GM12878 (cell line): ENCODE results near the gene BICC1. TPM values are rescaled to one million over a fixed set of nuclear protein-coding genes. Genes with fewer than 3 reads are reported as not detected.

Source experiments
- ATAC-seq: fragments of 200-7000 bp; cut with Tn5 transposase; 3 replicates; pipeline ENCODE4 v1.9.1; 2020; ENCODE audit warnings: mild to moderate bottlenecking, moderate library complexity
- BruUV-seq: library from RNA; stranded (reverse); fragments of 400-500 nt; replicated peaks from 2 replicates; lab custom pipeline; 2021; lab: Mats Ljungman, UMichigan
- CTCF ChIA-PET: fragments of 300-600 bp; sonication (Branson Sonifier 250); formaldehyde crosslinking; extraction: SDS; loops from one replicate; lab custom pipeline; 2021; ENCODE audit warnings: inconsistent platforms; lab: Yijun Ruan, JAX
- POLR2A ChIA-PET: fragments of 350-600 bp; formaldehyde crosslinking; extraction: SDS; loops from one replicate; lab custom pipeline; 2021; ENCODE audit warnings: inconsistent platforms; lab: Charles Lee
- RAD21 ChIA-PET: fragments of 300-600 bp; sonication (Branson Sonifier 250); formaldehyde crosslinking; loops from one replicate; lab custom pipeline; 2023; ENCODE audit warnings: antibody characterized with exemption; ENCODE audit not compliant: unreplicated experiment; lab: Charles Lee
- SMC1A ChIA-PET: fragments of 300-600 bp; sonication (Branson Sonifier 250); formaldehyde crosslinking; loops from one replicate; lab custom pipeline; 2023; ENCODE audit not compliant: unreplicated experiment, uncharacterized antibody; lab: Charles Lee
- DNase-seq: peaks from one replicate; pipeline ENCODE4 v3.0.0-alpha.2; 2011; ENCODE audit warnings: low read depth, low spot score
- FAIRE-seq: peaks from 3 replicates; lab custom pipeline; 2011; peaks lifted over from hg19 to GRCh38; lab: Jason Lieb, UNC
- H2AFZ ChIP-seq: 2 replicates; pipeline ENCODE4 v1.6.0; 2011; ENCODE audit warnings: low read depth, low read length, control low read depth; ENCODE audit not compliant: control insufficient read depth
- H3K27ac ChIP-seq: 2 replicates; pipeline ENCODE4 v1.5.1; 2011; ENCODE audit warnings: control low read depth; ENCODE audit not compliant: control insufficient read depth, insufficient read depth
- H3K27me3 ChIP-seq, 2 experiments: replicated peaks in 1 of 2; 2 replicates each; pipeline versions ENCODE4 v1.6.0 to v1.6.1; 2011; ENCODE audit warnings: low read length in 1 of 2; ENCODE audit not compliant: control insufficient read depth in 2 of 2, insufficient read depth in 2 of 2
- H3K36me3 ChIP-seq, 2 experiments: 2 replicates each; pipeline ENCODE4 v1.5.1; 2011; ENCODE audit warnings: low read length in 1 of 2; ENCODE audit not compliant: control insufficient read depth in 2 of 2, insufficient read depth in 2 of 2
- H3K4me1 ChIP-seq: 2 replicates; pipeline ENCODE4 v1.6.1; 2011; ENCODE audit warnings: mild to moderate bottlenecking, low read length, moderate library complexity, mixed read lengths; ENCODE audit not compliant: control insufficient read depth, insufficient read depth
- H3K4me2 ChIP-seq: 2 replicates; pipeline ENCODE4 v1.6.0; 2011; ENCODE audit warnings: control low read depth; ENCODE audit not compliant: control insufficient read depth, insufficient read depth
- H3K4me3 ChIP-seq: fragments of 200-600 bp; sonication (generic); 2 replicates; pipeline ENCODE4 v1.5.1; 2016
- H3K79me2 ChIP-seq: 2 replicates; pipeline ENCODE4 v1.6.0; 2011; ENCODE audit warnings: low read length; ENCODE audit not compliant: control insufficient read depth, insufficient read depth
- H3K9ac ChIP-seq: 2 replicates; pipeline ENCODE4 v1.8.0; 2011; ENCODE audit warnings: low read length, control low read depth, mixed read lengths; ENCODE audit not compliant: control insufficient read depth, insufficient read depth
- H3K9me3 ChIP-seq: replicated peaks from 3 replicates; pipeline ENCODE4 v1.5.1; 2011; ENCODE audit warnings: mild to moderate bottlenecking, low read length; ENCODE audit not compliant: control insufficient read depth, insufficient read depth
- H4K20me1 ChIP-seq: 2 replicates; pipeline ENCODE4 v1.6.0; 2011; ENCODE audit not compliant: control insufficient read depth, insufficient read depth
- FOS ChIP-seq: IDR thresholded peaks from 3 replicates; pipeline ENCODE4 v1.6.1; 2011; ENCODE audit warnings: borderline replicate concordance; ENCODE audit not compliant: insufficient read length; ENCODE audit errors: extremely low read depth
- GATAD2B ChIP-seq: fragments of 450-650 bp; conservative IDR thresholded peaks from 2 replicates; pipeline ENCODE4 v1.6.1; 2017; ENCODE audit warnings: low read depth, mild to moderate bottlenecking, moderate library complexity
- MTA3 ChIP-seq: IDR thresholded peaks from 2 replicates; pipeline ENCODE4 v1.6.1; 2012; ENCODE audit warnings: low read length, inconsistent platforms, borderline replicate concordance
- NR2F1 ChIP-seq: fragments of 450-650 bp; conservative IDR thresholded peaks from 2 replicates; pipeline ENCODE4 v1.6.1; 2017; ENCODE audit warnings: mild to moderate bottlenecking
- POLR2AphosphoS2 ChIP-seq: IDR thresholded peaks from 2 replicates; pipeline ENCODE4 v1.6.1; 2011; ENCODE audit warnings: low read depth, mild to moderate bottlenecking, low read length, improper control_type of control experiment, moderate library complexity
- RFX5 ChIP-seq: IDR thresholded peaks from 2 replicates; pipeline ENCODE4 v1.6.1; 2011; ENCODE audit warnings: low read depth, low read length, improper control_type of control experiment
- RUNX3 ChIP-seq: IDR thresholded peaks from 2 replicates; pipeline ENCODE4 v1.6.1; 2012; ENCODE audit warnings: low read length, inconsistent platforms
- TARDBP ChIP-seq: IDR thresholded peaks from 2 replicates; pipeline ENCODE4 v1.6.1; 2016; ENCODE audit warnings: borderline replicate concordance
- TCF3 ChIP-seq: IDR thresholded peaks from 2 replicates; pipeline ENCODE4 v1.6.1; 2012; ENCODE audit warnings: low read depth, mild to moderate bottlenecking, low read length, borderline replicate concordance; ENCODE audit not compliant: insufficient read depth
- WGBS: methylation state at CpG from one replicate; pipeline ENCODE4 v1.1.6; 2016; ENCODE audit warnings: low lambda C conversion rate; ENCODE audit not compliant: insufficient replicate concordance, insufficient coverage; ENCODE audit errors: missing lambda C conversion rate; 5-methylcytosine and 5-hydroxymethylcytosine counted together
- in situ Hi-C: fragments of 300-500 bp; cut with MboI; formaldehyde crosslinking; loops from 9 replicates; pipeline ENCODE4 v1.14.3; 2018; ENCODE audit warnings: mixed read lengths
- intact Hi-C: fragments of 100-400 bp; cut with micrococcal nuclease; formaldehyde crosslinking; loops from one replicate; pipeline ENCODE4 v1.14.2; 2022; ENCODE audit not compliant: unreplicated experiment
- polyA plus RNA-seq, 11 experiments: library from polyadenylated mRNA; depleted of rRNA in 4 of 11; unstranded in 6 of 11; stranded (reverse) in 5 of 11; fragments of >200 nt; fragmentation: Nextera tagmentation in 4 of 11; fragmentation: Illumina TruSeq in 1 of 11; extraction: Ambion mirVana in 4 of 11; extraction: Trizol in 1 of 11; gene quantifications; 1 replicate in 1 of 11; 2 replicates in 10 of 11; pipeline versions ENCODE4 v1.2.1 to v1.2.3, GENCODE V29; 2011 to 2016; ENCODE audit warnings: inconsistent platforms in 2 of 11, missing spikeins in 2 of 11, low read depth in 1 of 11
- total RNA-seq, 4 experiments: library from RNA; depleted of rRNA in 3 of 4; stranded (reverse); fragments of >200 nt in 3 of 4; fragmentation: Illumina TruSeq in 1 of 4; extraction: Trizol in 1 of 4; gene quantifications; 2 replicates each; pipeline versions ENCODE4 v1.2.1 to v1.2.3, GENCODE V29; 2013 to 2021

BICC1 gene
- total and polyA plus RNA-seq, 10 of the 15 experiments (the other 5 are each of a cell fraction or from before 2014, with no cell fraction given) = 0.01 to 0.10 (median 0.04) TPM; not detected in 5

DNA sequence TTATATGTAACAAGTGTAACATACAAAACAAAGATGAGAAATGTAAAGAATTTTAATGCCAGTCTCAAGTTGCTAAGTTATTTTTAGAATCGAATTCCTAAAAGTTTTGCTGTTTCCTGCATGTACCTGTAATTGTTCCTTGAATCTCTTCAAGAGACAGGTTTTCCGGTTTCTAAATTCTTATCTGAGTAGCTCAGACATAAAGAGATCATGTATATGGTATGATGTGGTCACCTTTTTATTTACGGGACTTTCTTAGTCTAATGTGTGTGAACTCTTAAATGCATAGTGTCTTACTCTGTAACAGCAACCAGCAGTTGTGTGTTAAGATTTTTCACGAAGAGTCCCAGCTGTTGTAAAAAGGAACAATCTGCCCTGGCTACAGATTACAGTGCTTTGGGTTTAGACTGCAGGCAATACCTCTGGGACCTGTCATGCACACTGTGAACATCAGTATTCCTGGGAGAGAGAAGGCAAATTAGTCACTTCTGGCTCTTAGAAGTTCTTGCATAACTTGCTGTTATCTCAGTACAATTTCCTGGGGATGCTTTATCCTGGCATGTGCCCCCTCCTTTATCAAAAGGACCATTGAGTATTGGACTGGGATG lies 263.4 kb downstream of the BICC1 start (continued):
- TF ChIP-seq GATAD2B (no peak), RFX5 (no peak), NR2F1 (no peak), TCF3 (no peak)

DNA sequence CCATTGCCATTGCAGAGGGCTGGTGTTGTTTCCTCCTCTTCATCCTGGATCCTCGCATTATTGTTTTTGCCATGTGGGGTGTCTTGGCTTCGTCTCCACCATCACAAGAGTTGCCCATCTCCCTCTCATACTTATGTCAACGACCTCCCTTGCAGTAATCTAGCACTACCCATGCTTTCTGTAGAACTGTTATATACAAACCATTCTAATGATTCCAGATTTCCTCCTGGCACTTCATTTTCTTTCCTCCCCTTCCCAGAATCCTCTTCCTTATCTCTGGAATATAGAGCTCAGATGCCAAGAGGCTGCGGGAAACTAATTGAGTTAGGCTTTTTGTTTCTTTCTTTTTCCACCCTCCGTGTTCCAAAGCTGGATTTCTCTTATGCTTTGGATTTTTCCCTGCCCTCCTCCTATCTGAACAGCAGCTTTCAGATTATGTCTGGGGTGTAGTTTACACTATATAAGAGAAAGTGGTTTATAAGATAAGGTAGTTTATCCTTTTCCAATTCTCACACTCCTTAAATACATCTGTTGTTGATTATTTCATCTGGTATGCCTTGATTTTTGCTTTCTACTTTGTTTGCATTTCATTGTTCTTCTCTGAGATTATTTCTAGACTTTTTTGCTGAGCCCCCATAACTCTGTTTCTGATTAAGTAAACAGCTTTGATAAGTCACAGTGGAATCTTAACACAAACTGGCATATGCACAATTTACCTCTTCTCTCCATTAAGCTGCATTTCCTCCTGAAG lies 264.1 kb downstream of the BICC1 start:
- TF ChIP-seq RUNX3 (no peak), TARDBP (no peak), POLR2AphosphoS2 (no peak), FOS (no peak), MTA3 (no peak)
- H4K20me1 ChIP-seq = no peaks in the 10 kb centered on the region
- no peak for ATAC-seq
- intact Hi-C loops (loop anchor here (10.0 kb wide), 1 partner anchor 242 kb away; no protein-coding TSS in a partner anchor), in situ Hi-C loops (no loop called here)
- no peaks in the 10 kb centered on the region for H3K79me2 ChIP-seq
- ChIA-PET RAD21 (interaction anchor here (1.5 to 1.8 kb wide), 2 partner anchors 175 to 246 kb away, joined by 3 to 4 read pairs; no protein-coding TSS in a partner anchor), SMC1A (interaction anchor here (0.8 to 1.5 kb wide), 4 partner anchors 9 to 846 kb away, joined by 3 to 6 read pairs (median 4); no protein-coding TSS in a partner anchor), CTCF (interaction anchor here (0.9 to 1.7 kb wide), 3 partner anchors 7 to 846 kb away, joined by 3 to 5 read pairs (median 5); no protein-coding TSS in a partner anchor), POLR2A (no interaction called here)
- no peaks in the 10 kb centered on the region for H3K4me1 ChIP-seq
- H3K9me3 ChIP-seq = no peaks in the 10 kb centered on the region
- no peak for FAIRE-seq
- no peak overlapping the region for H3K4me2 ChIP-seq
- H3K27me3 ChIP-seq = no peaks in the 10 kb centered on the region
- no peaks in the 10 kb centered on the region for H3K36me3 ChIP-seq
- no peak overlapping the region for H2AFZ ChIP-seq
- no peak overlapping the region for H3K4me3 ChIP-seq
- no TSS peak for BruUV-seq
- WGBS = 15% methylated on average over 5 of the region's 5 CpGs
- no peak overlapping the region for H3K27ac ChIP-seq
- H3K9ac ChIP-seq = no peak overlapping the region
- DNase-seq = no peak
